Gastroesophageal sphincter (tissue), 4 donors: ENCODE data around the gene SLC37A1. TPM values are rescaled to one million over a fixed set of nuclear protein-coding genes. Genes with fewer than 3 reads are reported as not detected.

ENCODE experiments used
- ATAC-seq: fragments of 150-250 bp; one replicate; pipeline ENCODE4 v1.9.1; 2016; ENCODE audit warnings: mild to moderate bottlenecking, moderate library complexity
- H3K27ac ChIP-seq, 4 donors: fragments of 200-600 bp; sonication (generic) in 3 of 4; 1 replicate in 3 of 4; 2 replicates in 1 of 4; pipeline ENCODE4 v1.5.1; 2016 to 2019
- H3K27me3 ChIP-seq: fragments of 200-600 bp; sonication (generic); one replicate; pipeline ENCODE4 v1.5.1; 2019
- H3K36me3 ChIP-seq, 2 donors: fragments of 200-600 bp; sonication (generic); one replicate each; pipeline ENCODE4 v1.5.1; 2019; ENCODE audit warnings: control low read depth in 1 of 2
- H3K4me1 ChIP-seq, 3 donors: fragments of 200-600 bp; sonication (generic); 1 replicate in 2 of 3; 2 replicates in 1 of 3; pipeline ENCODE4 v1.5.1; 2016 to 2019; ENCODE audit warnings: control low read depth in 2 of 3
- H3K4me3 ChIP-seq, 2 donors: fragments of 200-600 bp; sonication (generic); one replicate each; pipeline ENCODE4 v1.5.1; 2019; ENCODE audit warnings: mild to moderate bottlenecking in 1 of 2, moderate library complexity in 1 of 2
- H3K9me3 ChIP-seq, 3 donors: fragments of 200-600 bp; sonication (generic); one replicate each; pipeline ENCODE4 v1.5.1; 2017 to 2019; ENCODE audit warnings: control low read depth in 2 of 3
- EP300 ChIP-seq: sonication (generic); formaldehyde crosslinking; IDR thresholded peaks from one replicate; pipeline ENCODE4 v1.6.1; 2017; ENCODE audit warnings: antibody characterized with exemption, mild to moderate bottlenecking
- POLR2A ChIP-seq, 2 donors: fragments of 450-650 bp; IDR thresholded peaks; one replicate each; pipeline ENCODE4 v1.6.1; 2017; ENCODE audit warnings: antibody characterized with exemption in 2 of 2, mild to moderate bottlenecking in 2 of 2, moderate library complexity in 1 of 2
- POLR2AphosphoS5 ChIP-seq: sonication (generic); formaldehyde crosslinking; IDR thresholded peaks from one replicate; pipeline ENCODE4 v1.6.1; 2017; ENCODE audit warnings: antibody characterized with exemption
- WGBS, 2 donors: methylation state at CpG; one replicate each; pipeline ENCODE4 v1.1.5; 2018; ENCODE audit warnings: low coverage in 1 of 2; 5-methylcytosine and 5-hydroxymethylcytosine counted together
- total RNA-seq, 4 donors: library from RNA; depleted of rRNA; stranded (reverse); fragments of >200 nt; gene quantifications; one replicate each; pipeline ENCODE4 v1.1.0, GENCODE V29; 2016
- TF ChIP-seq, protein P1 (sequence below), 4 experiments: fragments of 200-600 bp in 2 of 4; fragments of 450-650 bp in 2 of 4; sonication (generic) in 1 of 4; IDR thresholded peaks; one replicate each; pipeline ENCODE4 v1.5.1; 2017 to 2019; ENCODE audit warnings: antibody characterized with exemption in 4 of 4, mild to moderate bottlenecking in 2 of 4, moderate library complexity in 2 of 4

Gene SLC37A1
- total RNA-seq, 4 donors from 2014 or later = 3.7 to 7.8 (median 4.3) TPM

DNA sequence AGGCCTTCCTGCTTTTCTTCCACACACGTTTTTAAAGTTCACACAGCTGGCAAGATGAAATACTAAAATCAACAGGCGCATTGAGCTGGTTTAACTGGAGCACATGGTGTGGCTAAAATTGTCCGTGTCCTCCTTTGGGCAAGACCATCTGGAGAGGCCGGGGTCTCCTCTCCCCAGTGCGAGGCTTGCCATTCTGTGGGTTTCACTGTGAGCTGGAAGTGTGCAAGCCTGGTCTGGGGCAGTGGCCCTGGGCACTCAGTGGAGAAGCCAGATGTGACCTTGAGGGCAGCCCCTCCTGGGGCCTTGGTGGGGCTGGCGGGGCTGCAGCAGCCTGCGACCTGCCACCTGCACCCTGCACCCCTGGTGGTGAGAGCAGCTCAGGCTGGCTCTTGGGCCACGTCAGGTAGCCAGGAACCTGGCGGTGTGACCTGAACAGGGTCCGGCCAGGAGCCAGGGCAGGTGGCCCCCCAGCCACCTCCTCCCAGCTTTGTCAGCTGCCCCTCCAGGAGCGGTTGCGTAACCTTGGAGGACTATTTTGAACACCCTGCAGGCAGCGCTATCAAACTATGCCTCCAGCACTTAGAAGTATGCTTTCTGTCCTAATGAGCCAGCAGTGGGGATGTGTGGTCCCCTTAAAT is 52.4 kb downstream of the SLC37A1 start:
- H3K4me1 ChIP-seq = no peaks in the 10 kb centered on the region
- no peak overlapping the region for H3K27ac ChIP-seq
- no peak for TF ChIP-seq POLR2AphosphoS5
- no peak for TF ChIP-seq POLR2A (IDR thresholded peaks at IDR 0.05)
- TF ChIP-seq, protein P1, sequence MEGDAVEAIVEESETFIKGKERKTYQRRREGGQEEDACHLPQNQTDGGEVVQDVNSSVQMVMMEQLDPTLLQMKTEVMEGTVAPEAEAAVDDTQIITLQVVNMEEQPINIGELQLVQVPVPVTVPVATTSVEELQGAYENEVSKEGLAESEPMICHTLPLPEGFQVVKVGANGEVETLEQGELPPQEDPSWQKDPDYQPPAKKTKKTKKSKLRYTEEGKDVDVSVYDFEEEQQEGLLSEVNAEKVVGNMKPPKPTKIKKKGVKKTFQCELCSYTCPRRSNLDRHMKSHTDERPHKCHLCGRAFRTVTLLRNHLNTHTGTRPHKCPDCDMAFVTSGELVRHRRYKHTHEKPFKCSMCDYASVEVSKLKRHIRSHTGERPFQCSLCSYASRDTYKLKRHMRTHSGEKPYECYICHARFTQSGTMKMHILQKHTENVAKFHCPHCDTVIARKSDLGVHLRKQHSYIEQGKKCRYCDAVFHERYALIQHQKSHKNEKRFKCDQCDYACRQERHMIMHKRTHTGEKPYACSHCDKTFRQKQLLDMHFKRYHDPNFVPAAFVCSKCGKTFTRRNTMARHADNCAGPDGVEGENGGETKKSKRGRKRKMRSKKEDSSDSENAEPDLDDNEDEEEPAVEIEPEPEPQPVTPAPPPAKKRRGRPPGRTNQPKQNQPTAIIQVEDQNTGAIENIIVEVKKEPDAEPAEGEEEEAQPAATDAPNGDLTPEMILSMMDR (IDR thresholded peaks at IDR 0.05) = no peak
- no peak for TF ChIP-seq EP300
- H3K4me3 ChIP-seq = no peak overlapping the region
- H3K9me3 ChIP-seq = no peaks in the 10 kb centered on the region
- ATAC-seq = no peak
- H3K27me3 ChIP-seq = no peaks in the 10 kb centered on the region
- peaks cover 0 to 96% of the 10 kb centered on the region in 2 donors for H3K36me3 ChIP-seq
- WGBS, 2 donors = 94% methylated on average over 3 of the region's 13 CpGs; no CpG with 5 or more reads in 1 of the 2 donors

DNA sequence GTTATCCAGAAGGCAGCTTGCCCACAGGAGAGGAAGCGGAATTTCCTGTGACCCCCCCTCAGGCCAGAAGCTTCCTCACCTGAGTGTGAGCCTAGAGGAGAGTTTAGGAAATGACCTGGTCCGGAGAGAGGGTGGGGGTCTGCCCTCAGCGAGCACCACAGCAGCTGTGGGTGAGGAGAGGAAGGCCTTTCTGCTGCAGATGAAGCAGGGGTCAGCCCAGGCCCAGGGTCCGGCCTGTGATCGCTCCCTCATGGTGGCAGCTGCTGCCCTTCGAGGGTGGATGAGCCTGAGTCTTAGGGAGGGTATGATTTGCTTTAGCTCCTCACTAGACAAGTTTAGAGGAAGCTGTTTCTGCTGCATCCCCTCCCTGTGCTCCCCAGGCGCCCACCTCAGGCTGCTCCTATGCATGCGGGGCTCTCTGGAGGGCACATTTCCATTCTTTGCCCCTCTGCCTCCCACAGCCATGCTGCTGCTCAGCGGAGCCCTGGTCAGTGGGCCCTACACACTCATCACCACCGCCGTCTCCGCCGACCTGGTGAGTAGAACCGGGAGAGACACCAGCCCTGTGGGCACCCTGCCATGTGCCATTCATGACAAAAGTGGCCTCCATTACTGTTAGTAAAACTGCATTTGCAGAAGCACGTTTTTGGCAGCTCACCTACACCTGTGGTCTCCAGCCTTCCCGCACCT is 53.0 kb downstream of the SLC37A1 start:
- no peak for ATAC-seq
- H3K27me3 ChIP-seq = no peaks in the 10 kb centered on the region
- no peak overlapping the region for H3K27ac ChIP-seq
- TF ChIP-seq, protein P1 (IDR thresholded peaks at IDR 0.05) = no peak
- no peak for TF ChIP-seq POLR2AphosphoS5
- no peak for TF ChIP-seq POLR2A (IDR thresholded peaks at IDR 0.05)
- no peak for TF ChIP-seq EP300
- no peak overlapping the region for H3K4me3 ChIP-seq
- H3K36me3 ChIP-seq = peaks cover 0 to 96% of the 10 kb centered on the region in 2 donors
- H3K9me3 ChIP-seq = no peaks in the 10 kb centered on the region
- H3K4me1 ChIP-seq = no peaks in the 10 kb centered on the region
- 80 to 91% methylated on average over 1 to 4 of the region's 16 CpGs for WGBS, 2 donors

DNA sequence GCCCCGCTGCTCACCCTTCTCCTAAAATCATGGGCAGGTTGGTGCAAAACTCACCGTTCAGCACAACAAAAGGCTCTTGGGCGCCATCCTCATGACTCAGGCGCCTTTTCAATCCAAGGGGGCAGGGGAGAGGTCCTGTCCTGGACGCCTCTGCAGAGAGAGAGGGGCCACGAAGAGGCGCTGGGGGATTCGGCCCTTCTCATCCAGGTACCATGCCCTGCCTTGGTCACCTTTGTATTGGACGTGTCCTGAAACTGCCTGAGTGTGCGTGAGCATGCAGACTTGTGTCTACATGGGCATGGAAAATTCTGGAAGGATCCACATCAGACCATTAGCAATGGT is 53.5 kb downstream of the SLC37A1 start:
- Histone ChIP-seq H3K4me3 (no peak overlapping the region), H3K27me3 (no peaks in the 10 kb centered on the region), H3K36me3 (peaks cover 0 to 96% of the 10 kb centered on the region in 2 donors), H3K4me1 (no peaks in the 10 kb centered on the region), H3K27ac (no peak overlapping the region), H3K9me3 (no peaks in the 10 kb centered on the region)
- 100% methylated on average over 1 of the region's 10 CpGs; no CpG with 5 or more reads in 1 of the 2 donors for WGBS, 2 donors
- ATAC-seq = no peak
- TF ChIP-seq POLR2AphosphoS5 (no peak), POLR2A (IDR thresholded peaks at IDR 0.05) (no peak), EP300 (no peak)
- TF ChIP-seq, protein P1 (IDR thresholded peaks at IDR 0.05) = no peak

DNA sequence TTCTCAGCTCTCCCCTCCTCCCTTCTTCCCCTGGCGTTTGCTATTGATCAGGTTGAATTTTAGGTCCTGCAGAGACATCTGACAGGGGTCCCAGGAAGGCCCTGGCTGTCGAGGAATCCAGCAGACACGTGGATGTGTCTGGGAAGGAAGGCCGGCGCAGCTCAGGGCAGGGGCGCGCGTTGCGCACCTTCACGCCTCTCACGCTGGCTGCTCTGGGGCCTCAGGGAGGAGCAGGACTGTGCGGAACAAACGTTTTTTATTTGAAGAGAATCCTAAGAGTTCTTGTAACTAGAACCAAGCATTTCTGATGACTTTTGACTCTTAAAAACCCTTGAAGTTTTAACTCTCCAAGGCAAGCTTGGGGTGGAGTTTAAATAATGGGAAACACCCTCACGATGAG is 54.2 kb downstream of the SLC37A1 start:
- no peaks in the 10 kb centered on the region for H3K9me3 ChIP-seq
- 84 to 100% methylated on average over 1 to 6 of the region's 14 CpGs for WGBS, 2 donors
- no peak for ATAC-seq
- TF ChIP-seq, protein P1 (IDR thresholded peaks at IDR 0.05) = no peak
- TF ChIP-seq EP300 (no peak), POLR2AphosphoS5 (no peak), POLR2A (IDR thresholded peaks at IDR 0.05) (no peak)
- no peaks in the 10 kb centered on the region for H3K4me1 ChIP-seq
- H3K27ac ChIP-seq = no peak overlapping the region
- no peaks in the 10 kb centered on the region for H3K27me3 ChIP-seq
- H3K36me3 ChIP-seq = peaks cover 0 to 95% of the 10 kb centered on the region in 2 donors
- no peak overlapping the region for H3K4me3 ChIP-seq

DNA sequence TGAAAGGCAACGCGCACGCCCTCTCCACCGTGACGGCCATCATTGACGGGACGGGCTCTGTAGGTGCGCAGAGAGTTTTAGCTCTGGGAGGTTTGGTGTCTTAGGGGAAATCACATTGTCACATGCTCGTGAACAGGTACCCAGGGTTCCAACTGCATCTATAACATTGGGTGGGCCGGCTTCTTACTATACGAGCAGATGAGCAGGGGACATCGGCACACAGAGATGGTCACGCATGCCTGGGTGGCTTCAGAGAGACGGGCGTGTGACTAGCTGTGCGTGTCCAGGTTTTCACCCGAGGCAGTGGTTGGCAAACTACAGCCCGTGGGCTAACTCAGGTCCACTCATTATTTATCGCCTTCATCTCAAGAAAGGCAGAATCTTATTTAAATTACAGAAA is 54.7 kb downstream of the SLC37A1 start:
- Histone ChIP-seq H3K9me3 (no peaks in the 10 kb centered on the region), H3K27me3 (no peaks in the 10 kb centered on the region), H3K4me3 (no peak overlapping the region), H3K27ac (no peak overlapping the region), H3K4me1 (no peaks in the 10 kb centered on the region), H3K36me3 (peaks cover 0 to 95% of the 10 kb centered on the region in 2 donors)
- 88 to 90% methylated on average over 3 to 6 of the region's 19 CpGs for WGBS, 2 donors
- TF ChIP-seq, protein P1 (IDR thresholded peaks at IDR 0.05) = no peak
- TF ChIP-seq EP300 = no peak
- no peak for TF ChIP-seq POLR2AphosphoS5
- no peak for TF ChIP-seq POLR2A (IDR thresholded peaks at IDR 0.05)
- ATAC-seq = no peak
